ENCODE results near the gene MRC2.

GRCh38 chr17:62722625-62723024 is 95.2 kb downstream of the MRC2 start:
- TF ChIP-seq CTCF (IDR thresholded peaks at IDR 0.05 in 2 of 3, conservative IDR thresholded peaks at IDR 0.05 in 1 of 3; ENCODE audit: borderline replicate concordance in 1 of 3, insufficient read depth in 1 of 3, low read depth in 2 of 3, low read length in 2 of 3) (no peak), SRF (IDR thresholded peaks at IDR 0.05; ENCODE audit: low read depth) (no peak), EGR1 (IDR thresholded peaks at IDR 0.05; ENCODE audit: low read depth) (no peak)
